Ascending aorta (tissue), 2 donors: Measurements from ENCODE around the gene SPRED2. TPM values are rescaled to one million over a fixed set of nuclear protein-coding genes. Genes with fewer than 3 reads are reported as not detected.
A peak's percentile ranks its signal among the peaks of the same experiment; 100 is the strongest.

Experiments used
- DNase-seq, 2 donors: peaks; one replicate each; pipeline ENCODE4 v3.0.0-alpha.2; 2019; ENCODE audit warnings: low spot score in 2 of 2
- H3K27ac ChIP-seq, 2 donors: fragments of 200-600 bp; sonication (generic); one replicate each; pipeline ENCODE4 v1.5.1; 2016 to 2017; ENCODE audit warnings: mild to moderate bottlenecking in 1 of 2
- H3K27me3 ChIP-seq: fragments of 200-600 bp; sonication (generic); one replicate; pipeline ENCODE4 v1.5.1; 2017
- H3K36me3 ChIP-seq, 2 donors: fragments of 200-600 bp; sonication (generic); one replicate each; pipeline ENCODE4 v1.5.1; 2016
- H3K4me1 ChIP-seq, 2 donors: fragments of 200-600 bp; sonication (generic); one replicate each; pipeline ENCODE4 v1.5.1; 2016 to 2017; ENCODE audit warnings: mild to moderate bottlenecking in 1 of 2
- H3K4me3 ChIP-seq, 2 donors: fragments of 200-600 bp; sonication (generic); one replicate each; pipeline ENCODE4 v1.5.1; 2016 to 2017; ENCODE audit warnings: mild to moderate bottlenecking in 1 of 2
- H3K9me3 ChIP-seq, 2 donors: fragments of 200-600 bp; sonication (generic); one replicate each; pipeline ENCODE4 v1.5.1; 2016
- CTCF ChIP-seq, 3 experiments: fragments of 200-600 bp in 2 of 3; fragments of 450-650 bp in 1 of 3; sonication (generic) in 2 of 3; IDR thresholded peaks; one replicate each; pipeline ENCODE4 v1.5.1; 2016 to 2019; ENCODE audit warnings: antibody characterized with exemption in 3 of 3, mild to moderate bottlenecking in 1 of 3, moderate library complexity in 1 of 3
- intact Hi-C: fragments of 100-400 bp; cut with DNase I; formaldehyde crosslinking; loops from one replicate; pipeline ENCODE4 v1.15.1; 2023
- total RNA-seq: library from RNA; depleted of rRNA; stranded (reverse); fragments of >200 nt; gene quantifications from one replicate; pipeline ENCODE4 v1.1.0, GENCODE V29; 2016

Gene SPRED2
- total RNA-seq, 1 donor from 2014 or later, result 18.5 TPM

GRCh38 chr2:65264821-65265670 lies 167.4 kb downstream of the SPRED2 start:
- Histone ChIP-seq H3K36me3 (peaks cover 19 to 30% of the 10 kb centered on the region in 2 donors), H3K4me1 (no peaks in the 10 kb centered on the region), H3K9me3 (no peaks in the 10 kb centered on the region), H3K27me3 (no peaks in the 10 kb centered on the region), H3K4me3 (no peak overlapping the region), H3K27ac (no peak overlapping the region)
- intact Hi-C loops, result loop anchor here (1.0 to 5.0 kb wide), 3 partner anchors 172 to 307 kb away; no protein-coding TSS in a partner anchor
- no peak for DNase-seq
- peak; percentile 54 to 69 (median 57) for TF ChIP-seq CTCF (IDR thresholded peaks at IDR 0.05)

GRCh38 chr2:65263986-65264385 lies 168.4 kb downstream of the SPRED2 start:
- intact Hi-C loops, result loop anchor here (2.0 kb wide), 1 partner anchor 173 kb away; no protein-coding TSS in a partner anchor
- H3K27me3 ChIP-seq, result no peaks in the 10 kb centered on the region
- no peak overlapping the region for H3K4me3 ChIP-seq
- peaks cover 25 to 31% of the 10 kb centered on the region in 2 donors for H3K36me3 ChIP-seq
- TF ChIP-seq CTCF (IDR thresholded peaks at IDR 0.05), result no peak
- no peak overlapping the region for H3K27ac ChIP-seq
- no peak for DNase-seq
- no peaks in the 10 kb centered on the region for H3K9me3 ChIP-seq
- H3K4me1 ChIP-seq, result no peaks in the 10 kb centered on the region

- H3K27ac ChIP-seq, result no peak overlapping the region
- intact Hi-C loops, result no loop called here
Observed at GRCh38 chr2:65263262-65263661, 169.1 kb downstream of the SPRED2 start.

GRCh38 chr2:65261676-65262075 lies 170.7 kb downstream of the SPRED2 start:
- Histone ChIP-seq H3K9me3 (no peaks in the 10 kb centered on the region), H3K4me1 (no peaks in the 10 kb centered on the region), H3K36me3 (peaks cover 25 to 26% of the 10 kb centered on the region in 2 donors), H3K27me3 (no peaks in the 10 kb centered on the region), H3K27ac (no peak overlapping the region), H3K4me3 (no peak overlapping the region)
- no peak for TF ChIP-seq CTCF (IDR thresholded peaks at IDR 0.05)
- intact Hi-C loops, result no loop called here
- no peak for DNase-seq

More at GRCh38 chr2:65263262-65263661, 169.1 kb downstream of the SPRED2 start:
- Histone ChIP-seq H3K36me3 (peaks cover 23 to 32% of the 10 kb centered on the region in 2 donors), H3K4me3 (no peak overlapping the region), H3K4me1 (no peaks in the 10 kb centered on the region), H3K9me3 (no peaks in the 10 kb centered on the region), H3K27me3 (no peaks in the 10 kb centered on the region)
- no peak for TF ChIP-seq CTCF (IDR thresholded peaks at IDR 0.05)
- DNase-seq, result no peak

Other genes starting within 250 kb of the SPRED2 start
- 78.0 TPM for gene ACTR2, start 204.8 kb downstream of the SPRED2 start, total RNA-seq